Gastrocnemius medialis (tissue), 4 donors: ENCODE results near the gene SLC5A8. TPM values are rescaled to one million over a fixed set of nuclear protein-coding genes. Genes with fewer than 3 reads are reported as not detected.

Source experiments
- ATAC-seq, 2 donors: fragments of 150-250 bp; one replicate each; pipeline ENCODE4 v1.9.1; 2016
- DNase-seq, 2 donors: peaks; one replicate each; pipeline ENCODE4 v3.0.0-alpha.2; 2019
- H3K27ac ChIP-seq, 4 donors: fragments of 200-600 bp; sonication (generic); 1 replicate in 1 of 4; 2 replicates in 3 of 4; pipeline ENCODE4 v1.5.1; 2016 to 2018; ENCODE audit warnings: mild to moderate bottlenecking in 2 of 4, moderate library complexity in 1 of 4
- H3K27me3 ChIP-seq, 3 donors: fragments of 200-600 bp; sonication (generic) in 2 of 3; 1 replicate in 1 of 3; 2 replicates in 2 of 3; pipeline versions ENCODE4 v1.5.1 to v1.6.0; 2016 to 2019; ENCODE audit warnings: mild to moderate bottlenecking in 1 of 3, moderate library complexity in 1 of 3
- H3K36me3 ChIP-seq, 2 donors: fragments of 200-600 bp; sonication (generic) in 1 of 2; one replicate each; pipeline ENCODE4 v1.5.1; 2017 to 2018
- H3K4me1 ChIP-seq, 2 donors: fragments of 200-600 bp; sonication (generic) in 1 of 2; one replicate each; pipeline ENCODE4 v1.5.1; 2016 to 2017; ENCODE audit warnings: mild to moderate bottlenecking in 2 of 2
- H3K4me3 ChIP-seq, 4 donors: fragments of 200-600 bp; sonication (generic) in 3 of 4; 1 replicate in 1 of 4; 2 replicates in 3 of 4; pipeline ENCODE4 v1.5.1; 2016 to 2019; ENCODE audit warnings: mild to moderate bottlenecking in 2 of 4
- H3K9me3 ChIP-seq, 3 donors: fragments of 200-600 bp; sonication (generic) in 2 of 3; 1 replicate in 1 of 3; 2 replicates in 2 of 3; pipeline ENCODE4 v1.5.1; 2016 to 2019
- CTCF ChIP-seq, 5 experiments: fragments of 450-650 bp in 3 of 5; fragments of 200-600 bp in 2 of 5; sonication (generic) in 2 of 5; IDR thresholded peaks in 4 of 5; conservative IDR thresholded peaks in 1 of 5; 1 replicate in 4 of 5; 2 replicates in 1 of 5; pipeline ENCODE4 v1.5.1; 2016 to 2019; ENCODE audit warnings: antibody characterized with exemption in 5 of 5, mild to moderate bottlenecking in 3 of 5, moderate library complexity in 3 of 5
- POLR2A ChIP-seq, 2 donors: fragments of 450-650 bp; IDR thresholded peaks; one replicate each; pipeline ENCODE4 v1.6.1; 2017; ENCODE audit warnings: antibody characterized with exemption in 2 of 2, mild to moderate bottlenecking in 2 of 2, moderate library complexity in 2 of 2
- in situ Hi-C, 4 donors: fragments of 200-750 bp; cut with MboI; loops; one replicate each; pipeline versions ENCODE4 v1.15.0 to v1.8.0; 2017; ENCODE audit warnings: low sequenced_read_pairs in 4 of 4
- intact Hi-C: fragments of 100-400 bp; cut with DNase I; formaldehyde crosslinking; loops from one replicate; pipeline ENCODE4 v1.15.1; 2023; ENCODE audit warnings: low total_unique reads
- total RNA-seq, 4 donors: library from RNA; depleted of rRNA; stranded (reverse); fragments of >200 nt; gene quantifications; one replicate each; pipeline versions ENCODE4 v1.1.0 to v1.2.3, GENCODE V29; 2016

Gene SLC5A8
- total RNA-seq, 4 donors from 2014 or later: not detected

- in situ Hi-C loops: no loop called here
- TF ChIP-seq POLR2A (IDR thresholded peaks at IDR 0.05) (no peak), CTCF (IDR thresholded peaks at IDR 0.05 in 4 of 5, conservative IDR thresholded peaks at IDR 0.05 in 1 of 5) (no peak)
- no peak overlapping the region for H3K4me3 ChIP-seq
- H3K4me1 ChIP-seq: no peaks in the 10 kb centered on the region
- H3K36me3 ChIP-seq: no peaks in the 10 kb centered on the region
- peaks cover 2 to 4% (median 2%) of the 10 kb centered on the region in 3 donors for H3K27me3 ChIP-seq
- H3K9me3 ChIP-seq: no peaks in the 10 kb centered on the region
- no peak for DNase-seq
- ATAC-seq: no peak
- no peak overlapping the region for H3K27ac ChIP-seq
- intact Hi-C loops: no loop called here
Observed at GRCh38 chr12:101204602-101205304, 5.3 kb downstream of the SLC5A8 start.

DNA sequence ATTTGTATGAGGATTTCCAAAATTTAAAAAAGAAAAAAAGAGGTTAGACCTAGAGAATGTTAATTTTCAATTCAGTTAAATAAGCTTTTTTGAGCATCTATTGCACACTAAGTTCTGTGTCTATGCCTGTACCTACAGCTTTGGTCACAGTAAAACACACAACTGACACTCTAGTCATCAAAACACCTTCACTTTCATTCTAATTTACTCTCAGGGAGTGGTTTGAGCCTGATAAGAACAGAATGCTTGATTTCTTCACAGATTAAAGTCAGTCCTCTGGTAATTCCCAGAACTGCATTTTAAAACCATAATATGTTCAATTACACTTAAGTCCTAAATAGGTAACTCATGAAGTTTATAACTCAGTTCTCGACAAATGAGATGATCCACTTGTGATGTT, 9.2 kb downstream of the SLC5A8 start:
- in situ Hi-C loops: no loop called here
- TF ChIP-seq POLR2A (IDR thresholded peaks at IDR 0.05) (no peak), CTCF (IDR thresholded peaks at IDR 0.05 in 4 of 5, conservative IDR thresholded peaks at IDR 0.05 in 1 of 5) (no peak)

GRCh38 chr12:101200145-101200544, 9.9 kb downstream of the SLC5A8 start:
- in situ Hi-C loops: no loop called here
- no peak overlapping the region for H3K4me3 ChIP-seq
- no peaks in the 10 kb centered on the region for H3K27me3 ChIP-seq
- intact Hi-C loops: no loop called here
- H3K27ac ChIP-seq: no peak overlapping the region
- no peaks in the 10 kb centered on the region for H3K9me3 ChIP-seq
- no peak for ATAC-seq
- no peak for DNase-seq
- TF ChIP-seq CTCF (IDR thresholded peaks at IDR 0.05 in 4 of 5, conservative IDR thresholded peaks at IDR 0.05 in 1 of 5): no peak
- no peak for TF ChIP-seq POLR2A (IDR thresholded peaks at IDR 0.05)
- H3K36me3 ChIP-seq: no peaks in the 10 kb centered on the region
- H3K4me1 ChIP-seq: no peaks in the 10 kb centered on the region

More for the DNA sequence above, 9.2 kb downstream of the SLC5A8 start:
- Histone ChIP-seq H3K4me1 (no peaks in the 10 kb centered on the region), H3K9me3 (no peaks in the 10 kb centered on the region), H3K36me3 (no peaks in the 10 kb centered on the region), H3K27me3 (no peaks in the 10 kb centered on the region), H3K27ac (no peak overlapping the region), H3K4me3 (no peak overlapping the region)
- ATAC-seq (no peak), DNase-seq (no peak)
- intact Hi-C loops: no loop called here

DNA sequence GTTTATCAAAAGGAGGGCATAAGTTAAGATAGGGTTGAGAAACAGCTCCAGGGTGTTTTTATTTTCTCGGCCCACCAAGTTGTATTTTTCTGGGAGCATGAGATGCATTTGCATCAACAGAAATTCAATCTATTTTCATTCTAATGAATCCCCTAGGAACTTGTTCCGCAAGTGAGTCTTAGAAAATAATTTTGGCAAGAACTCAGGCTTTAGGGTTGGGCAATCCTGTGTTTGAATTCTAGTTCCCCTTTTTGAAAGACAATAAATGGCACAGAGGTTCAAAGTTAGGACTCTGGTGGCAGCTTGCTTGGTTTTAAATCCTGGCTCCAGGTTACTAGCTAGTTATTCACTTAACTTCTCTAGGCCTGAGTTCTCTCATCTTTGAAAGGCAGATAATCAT, 23.7 kb downstream of the SLC5A8 start:
- ATAC-seq (no peak), DNase-seq (no peak)
- no peaks in the 10 kb centered on the region for H3K27me3 ChIP-seq
- H3K4me1 ChIP-seq: no peaks in the 10 kb centered on the region
- no peak overlapping the region for H3K4me3 ChIP-seq
- no peak for TF ChIP-seq POLR2A (IDR thresholded peaks at IDR 0.05)
- no peak for TF ChIP-seq CTCF (IDR thresholded peaks at IDR 0.05 in 4 of 5, conservative IDR thresholded peaks at IDR 0.05 in 1 of 5)
- H3K27ac ChIP-seq: no peak overlapping the region
- no peaks in the 10 kb centered on the region for H3K36me3 ChIP-seq
- in situ Hi-C loops (no loop called here), intact Hi-C loops (no loop called here)
- no peaks in the 10 kb centered on the region for H3K9me3 ChIP-seq

GRCh38 chr12:101181776-101182175, 28.3 kb downstream of the SLC5A8 start:
- Histone ChIP-seq H3K9me3 (no peaks in the 10 kb centered on the region), H3K4me3 (no peak overlapping the region), H3K36me3 (no peaks in the 10 kb centered on the region), H3K27me3 (no peaks in the 10 kb centered on the region), H3K27ac (no peak overlapping the region), H3K4me1 (no peaks in the 10 kb centered on the region)
- ATAC-seq (no peak), DNase-seq (no peak)
- in situ Hi-C loops: no loop called here
- intact Hi-C loops: no loop called here
- TF ChIP-seq CTCF (IDR thresholded peaks at IDR 0.05 in 4 of 5, conservative IDR thresholded peaks at IDR 0.05 in 1 of 5): no peak
